ENCODE results near the gene NETO1.

The NETO1 gene

GRCh38 chr18:72727038-72727655 lies 140.6 kb downstream of the NETO1 start:
- Histone ChIP-seq H3K9ac (ENCODE audit: low read depth, low read length, poor library complexity, severe bottlenecking) (no peak overlapping the region), H3K4me1 (ENCODE audit: insufficient read depth, low read length, poor library complexity, severe bottlenecking) (no peaks in the 10 kb centered on the region), H3K9me3 (ENCODE audit: insufficient read depth, low read depth, low read length) (no peaks in the 10 kb centered on the region), H2AFZ (ENCODE audit: low read length) (no peak overlapping the region), H4K20me1 (ENCODE audit: insufficient read depth, low read length, poor library complexity, severe bottlenecking) (no peaks in the 10 kb centered on the region), H3K36me3 (ENCODE audit: insufficient read depth, low read length) (no peaks in the 10 kb centered on the region), H3K4me3 (ENCODE audit: low read length, poor library complexity, severe bottlenecking) (no peak overlapping the region), H3F3A (ENCODE audit: low read depth) (no peaks in the 10 kb centered on the region), H3K27me3 (ENCODE audit: insufficient read depth, low read length, poor library complexity, severe bottlenecking) (no peaks in the 10 kb centered on the region), H3K79me2 (ENCODE audit: insufficient read depth, low read length) (no peaks in the 10 kb centered on the region), H3K4me2 (ENCODE audit: low read depth, low read length, poor library complexity, severe bottlenecking) (no peak overlapping the region), H3K9me2 (replicated peaks; ENCODE audit: low read depth, low read length) (no peaks in the 10 kb centered on the region)
- TF ChIP-seq CTCF (conservative IDR thresholded peaks at IDR 0.05; ENCODE audit: low read length): no peak
- TF ChIP-seq EZH2phosphoT487 (IDR thresholded peaks at IDR 0.05; ENCODE audit: borderline replicate concordance): no peak

DNA sequence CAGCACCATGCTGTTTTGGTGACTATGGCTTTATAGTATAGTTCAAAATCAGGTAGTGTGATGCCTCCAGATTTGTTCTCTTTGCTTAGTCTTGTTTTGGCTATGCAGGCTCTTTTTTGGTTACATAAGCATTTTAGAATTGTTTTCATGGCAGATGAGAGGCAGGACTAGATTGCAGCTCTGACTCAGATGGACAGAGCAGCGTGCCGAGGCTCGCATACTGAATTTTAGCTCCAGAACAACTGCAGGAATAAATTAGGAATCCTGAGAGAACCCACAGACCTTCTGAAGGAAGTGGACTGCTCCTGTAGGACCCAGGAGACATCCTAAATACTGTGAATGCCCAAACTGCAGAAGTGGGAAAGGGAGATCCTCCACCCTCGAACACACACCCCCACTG lies 141.6 kb downstream of the NETO1 start:
- H3K9ac ChIP-seq (ENCODE audit: low read depth, low read length, poor library complexity, severe bottlenecking): no peak overlapping the region
- no peaks in the 10 kb centered on the region for H3K27me3 ChIP-seq (ENCODE audit: insufficient read depth, low read length, poor library complexity, severe bottlenecking)
- H3F3A ChIP-seq (ENCODE audit: low read depth): no peaks in the 10 kb centered on the region
- H2AFZ ChIP-seq (ENCODE audit: low read length): no peak overlapping the region
- no peaks in the 10 kb centered on the region for H3K9me3 ChIP-seq (ENCODE audit: insufficient read depth, low read depth, low read length)
- H3K9me2 ChIP-seq (replicated peaks; ENCODE audit: low read depth, low read length): no peaks in the 10 kb centered on the region
- H3K36me3 ChIP-seq (ENCODE audit: insufficient read depth, low read length): no peaks in the 10 kb centered on the region
- no peaks in the 10 kb centered on the region for H3K4me1 ChIP-seq (ENCODE audit: insufficient read depth, low read length, poor library complexity, severe bottlenecking)
- no peaks in the 10 kb centered on the region for H3K79me2 ChIP-seq (ENCODE audit: insufficient read depth, low read length)
- H4K20me1 ChIP-seq (ENCODE audit: insufficient read depth, low read length, poor library complexity, severe bottlenecking): no peaks in the 10 kb centered on the region
- H3K4me2 ChIP-seq (ENCODE audit: low read depth, low read length, poor library complexity, severe bottlenecking): no peak overlapping the region
- no peak for TF ChIP-seq EZH2phosphoT487 (IDR thresholded peaks at IDR 0.05; ENCODE audit: borderline replicate concordance)
- no peak overlapping the region for H3K4me3 ChIP-seq (ENCODE audit: low read length, poor library complexity, severe bottlenecking)

GRCh38 chr18:72721330-72721729 lies 146.5 kb downstream of the NETO1 start:
- Histone ChIP-seq H3F3A (ENCODE audit: low read depth) (no peaks in the 10 kb centered on the region), H3K79me2 (ENCODE audit: insufficient read depth, low read length) (no peaks in the 10 kb centered on the region), H4K20me1 (ENCODE audit: insufficient read depth, low read length, poor library complexity, severe bottlenecking) (no peaks in the 10 kb centered on the region), H3K4me2 (ENCODE audit: low read depth, low read length, poor library complexity, severe bottlenecking) (no peak overlapping the region), H3K27me3 (ENCODE audit: insufficient read depth, low read length, poor library complexity, severe bottlenecking) (no peaks in the 10 kb centered on the region), H3K4me3 (ENCODE audit: low read length, poor library complexity, severe bottlenecking) (no peak overlapping the region), H3K9ac (ENCODE audit: low read depth, low read length, poor library complexity, severe bottlenecking) (no peak overlapping the region), H2AFZ (ENCODE audit: low read length) (no peak overlapping the region), H3K9me2 (replicated peaks; ENCODE audit: low read depth, low read length) (no peaks in the 10 kb centered on the region), H3K4me1 (ENCODE audit: insufficient read depth, low read length, poor library complexity, severe bottlenecking) (peaks cover 7% of the 10 kb centered on the region), H3K36me3 (ENCODE audit: insufficient read depth, low read length) (no peaks in the 10 kb centered on the region), H3K9me3 (ENCODE audit: insufficient read depth, low read depth, low read length) (no peaks in the 10 kb centered on the region)
- no peak for TF ChIP-seq CTCF (conservative IDR thresholded peaks at IDR 0.05; ENCODE audit: low read length)
- no peak for TF ChIP-seq EZH2phosphoT487 (IDR thresholded peaks at IDR 0.05; ENCODE audit: borderline replicate concordance)

DNA sequence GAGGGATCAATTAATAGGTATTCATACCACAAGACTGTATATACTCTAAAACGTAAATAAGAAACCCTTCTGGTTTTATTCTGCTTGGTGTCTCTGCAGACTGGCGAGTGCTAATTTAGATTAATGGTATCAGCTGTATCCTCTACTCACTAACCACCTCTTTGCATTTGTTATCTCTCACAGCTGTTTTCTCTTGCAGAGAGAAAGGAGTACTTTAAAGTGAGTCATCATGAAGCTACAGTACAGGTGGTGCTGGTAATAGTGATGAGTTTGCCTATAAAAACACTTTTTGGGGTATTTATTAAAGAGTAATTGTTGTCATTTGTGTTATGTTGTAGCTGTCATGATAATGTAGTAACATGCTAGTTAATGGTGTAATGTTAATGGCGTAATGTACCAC lies 147.7 kb downstream of the NETO1 start:
- TF ChIP-seq CTCF (conservative IDR thresholded peaks at IDR 0.05; ENCODE audit: low read length): no peak
- TF ChIP-seq EZH2phosphoT487 (IDR thresholded peaks at IDR 0.05; ENCODE audit: borderline replicate concordance): no peak
- no peak overlapping the region for H2AFZ ChIP-seq (ENCODE audit: low read length)
- H3K4me3 ChIP-seq (ENCODE audit: low read length, poor library complexity, severe bottlenecking): no peak overlapping the region
- H3K36me3 ChIP-seq (ENCODE audit: insufficient read depth, low read length): no peaks in the 10 kb centered on the region
- H3K4me2 ChIP-seq (ENCODE audit: low read depth, low read length, poor library complexity, severe bottlenecking): no peak overlapping the region
- peaks cover 7% of the 10 kb centered on the region for H3K4me1 ChIP-seq (ENCODE audit: insufficient read depth, low read length, poor library complexity, severe bottlenecking)
- H3F3A ChIP-seq (ENCODE audit: low read depth): no peaks in the 10 kb centered on the region
- no peaks in the 10 kb centered on the region for H4K20me1 ChIP-seq (ENCODE audit: insufficient read depth, low read length, poor library complexity, severe bottlenecking)
- H3K9ac ChIP-seq (ENCODE audit: low read depth, low read length, poor library complexity, severe bottlenecking): no peak overlapping the region
- no peaks in the 10 kb centered on the region for H3K27me3 ChIP-seq (ENCODE audit: insufficient read depth, low read length, poor library complexity, severe bottlenecking)
- no peaks in the 10 kb centered on the region for H3K79me2 ChIP-seq (ENCODE audit: insufficient read depth, low read length)
- H3K9me2 ChIP-seq (replicated peaks; ENCODE audit: low read depth, low read length): no peaks in the 10 kb centered on the region
- no peaks in the 10 kb centered on the region for H3K9me3 ChIP-seq (ENCODE audit: insufficient read depth, low read depth, low read length)

Data from Loucy (cell line).